NCI-H1092 (cell line): Measurements from ENCODE around the gene SIRT7.
A peak's percentile ranks its signal among the peaks of the same experiment; 100 is the strongest.

Source experiments
- DNase-seq: peaks from one replicate; lab custom pipeline; 2025; lab: John Stamatoyannopoulos, UW

Gene SIRT7

DNA sequence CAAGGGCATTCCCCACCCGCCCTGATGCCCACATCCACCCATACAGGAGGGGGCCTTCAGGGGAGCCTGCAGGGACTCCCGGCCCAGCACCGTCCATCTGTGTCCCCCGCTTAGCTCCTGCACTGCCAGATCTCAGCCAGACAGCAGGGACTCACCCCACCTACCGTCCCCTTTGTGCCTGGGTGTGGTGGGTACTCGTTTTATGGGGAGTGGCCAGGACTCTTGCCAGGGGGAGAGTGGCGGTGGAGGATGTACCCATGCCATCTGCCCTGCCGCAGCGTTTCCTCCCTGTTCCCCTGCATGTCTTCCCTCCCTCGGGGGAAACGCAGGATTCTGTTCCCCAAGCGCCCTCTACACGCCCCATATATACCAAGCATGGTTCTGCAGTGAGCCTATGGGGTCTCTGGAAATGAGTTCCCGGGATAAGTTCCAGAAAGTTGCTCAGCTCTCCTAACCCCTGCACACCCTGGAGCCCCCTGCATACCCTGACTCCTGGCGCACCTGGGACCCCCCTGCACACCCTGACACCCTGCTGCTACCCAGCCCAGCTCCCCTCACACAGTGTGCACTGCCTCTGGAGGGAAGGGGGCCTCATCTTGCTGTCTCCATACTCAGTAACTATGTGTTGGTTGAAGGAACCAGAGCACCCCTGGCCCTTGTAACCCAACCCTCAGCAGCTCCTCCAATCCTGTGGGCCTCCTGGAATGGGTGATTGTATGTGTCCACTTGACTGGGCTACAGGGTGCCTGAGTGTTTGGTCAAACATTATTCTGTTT is 13.8 kb upstream of the SIRT7 start:
- DNase-seq = no peak

DNA sequence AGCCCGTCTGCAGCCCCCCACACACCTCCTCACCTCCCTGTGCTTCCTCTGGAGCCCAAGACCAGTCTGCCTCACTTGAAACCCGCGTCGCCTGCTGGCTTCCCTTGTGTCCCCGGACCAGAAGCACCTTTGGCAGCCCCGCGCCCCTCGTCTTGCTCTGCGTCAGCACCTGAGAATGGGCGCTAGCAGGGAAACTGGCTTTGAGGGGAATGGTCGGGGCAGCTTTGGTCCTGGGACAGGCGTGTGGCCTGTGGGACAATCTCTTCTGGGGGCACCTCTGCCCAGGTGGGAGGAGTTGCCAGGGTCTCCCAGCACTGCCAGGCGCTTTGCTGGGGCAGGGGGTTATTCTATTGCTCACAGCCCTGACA is 13.2 kb upstream of the SIRT7 start:
- DNase-seq = no peak

DNA sequence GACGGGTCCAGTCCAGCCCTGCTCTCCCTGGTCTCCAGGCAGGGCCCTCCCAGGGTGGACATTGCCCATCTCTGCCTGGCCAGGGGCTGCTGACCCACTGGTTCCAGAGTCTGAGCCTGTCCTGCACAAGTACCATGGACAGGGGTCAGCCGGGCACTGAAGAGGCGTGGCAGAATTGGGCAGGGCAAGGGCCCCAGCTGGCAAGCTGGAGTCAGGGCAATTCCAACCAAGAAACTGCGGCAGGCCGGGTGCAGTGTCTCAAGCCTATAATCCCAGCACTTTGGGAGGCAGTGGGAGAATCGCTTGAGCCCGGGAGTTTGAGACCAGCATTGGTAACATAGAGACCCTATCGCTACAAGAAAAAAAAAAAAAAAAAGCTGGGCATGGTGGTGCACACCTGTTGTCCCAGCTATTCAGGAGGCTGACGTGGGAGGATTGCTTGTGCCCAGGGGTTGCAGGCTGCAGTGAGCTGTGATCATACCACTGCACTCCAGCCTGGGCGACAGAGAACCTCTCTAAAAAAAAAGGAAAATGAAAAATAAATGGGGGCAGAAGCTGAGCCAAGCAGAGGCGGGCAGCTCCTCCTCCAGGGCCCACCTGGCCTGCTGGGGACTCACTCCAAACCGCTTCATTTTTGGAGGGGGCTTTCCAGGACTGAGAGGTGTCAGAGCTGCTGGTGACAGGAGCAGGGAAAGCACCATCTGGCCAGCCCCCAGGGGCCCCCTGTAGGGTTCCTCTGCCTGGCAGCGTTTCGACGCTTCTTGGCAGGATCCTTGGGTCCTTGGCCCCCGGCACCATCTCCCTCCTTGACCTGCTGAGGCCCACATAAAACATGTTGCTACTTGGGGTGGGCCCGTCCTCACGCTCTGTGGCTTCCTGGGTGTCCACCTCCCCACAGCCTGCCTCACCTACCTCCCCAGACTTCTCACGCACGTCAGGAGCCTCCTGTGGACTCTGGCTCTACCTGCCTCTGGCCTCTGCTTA is 12.5 kb upstream of the SIRT7 start:
- no peak for DNase-seq

DNA sequence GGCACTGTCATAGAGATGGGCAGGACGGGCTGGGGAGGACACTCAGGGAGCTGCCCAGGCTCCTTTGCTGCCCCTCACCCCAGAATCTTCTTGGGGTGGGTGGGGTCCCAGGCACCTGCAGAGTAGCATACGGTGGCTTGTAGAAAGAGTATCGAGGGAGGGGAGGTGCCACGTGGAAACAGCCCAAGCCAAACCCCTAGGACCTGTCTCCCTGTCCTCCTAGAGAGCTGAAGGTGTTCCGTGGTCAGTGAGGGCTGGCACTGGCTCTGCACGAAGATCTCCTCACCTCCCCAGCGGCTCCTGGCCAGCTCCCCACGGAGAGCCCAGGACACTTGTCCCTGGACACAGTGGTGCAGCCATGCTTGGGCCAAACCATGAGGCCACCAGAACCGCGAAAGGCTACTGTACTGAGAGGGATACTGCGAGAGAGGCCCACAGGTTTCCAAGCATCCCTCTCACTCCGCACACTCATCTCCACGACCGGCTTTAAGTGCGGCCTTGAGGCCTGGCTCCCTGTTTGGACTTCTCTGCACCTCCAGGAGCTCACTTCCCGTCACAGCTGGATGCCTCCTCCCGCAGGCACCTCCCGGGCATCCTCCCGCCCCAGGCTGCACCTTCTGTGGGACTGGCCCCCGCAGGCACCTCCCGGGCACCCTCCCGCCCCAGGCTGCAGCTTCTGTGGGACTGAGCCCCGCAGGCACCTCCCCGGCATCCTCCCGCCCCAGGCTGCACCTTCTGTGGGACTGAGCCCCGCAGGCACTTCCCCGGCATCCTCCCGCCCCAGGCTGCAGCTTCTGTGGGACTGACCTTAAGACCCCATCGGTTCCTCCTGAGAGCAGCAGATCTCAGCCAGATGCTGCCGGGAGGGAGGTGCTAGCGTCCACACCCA is 11.5 kb upstream of the SIRT7 start:
- no peak for DNase-seq

DNA sequence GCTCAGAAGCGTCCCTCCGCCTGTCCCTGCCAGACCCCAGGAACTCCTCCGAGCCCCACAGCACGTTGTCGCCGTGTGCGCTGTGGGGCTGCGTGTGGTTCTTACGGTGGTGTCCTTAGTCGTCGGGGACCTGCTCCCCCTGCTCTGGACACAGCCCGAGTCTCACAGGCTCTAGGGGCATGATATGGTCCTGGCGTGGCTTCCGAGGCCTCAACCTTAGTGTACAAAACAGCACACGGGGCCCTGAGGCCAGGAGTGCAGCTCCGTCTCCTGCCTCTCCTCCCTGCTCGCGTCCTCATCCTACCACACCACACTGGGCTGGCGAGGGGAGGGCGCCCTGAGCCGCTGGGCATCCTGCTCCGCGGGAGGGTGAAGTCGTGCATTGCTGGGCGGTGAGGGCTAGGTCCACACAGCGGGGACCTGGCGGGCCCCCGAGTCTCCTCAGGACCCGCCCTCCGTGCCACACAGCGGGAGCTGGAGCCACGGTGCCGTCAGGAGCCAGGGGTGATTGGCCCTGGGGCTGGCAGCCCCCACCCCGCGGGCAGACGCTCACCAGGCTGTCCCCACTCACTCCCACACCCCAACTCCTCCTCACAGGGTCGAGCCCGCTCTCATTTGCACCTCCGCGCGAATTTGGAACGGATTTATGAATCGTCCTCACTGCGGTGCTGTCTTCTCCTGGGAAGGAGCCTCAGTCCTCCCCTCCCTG is 10.7 kb upstream of the SIRT7 start:
- no peak for DNase-seq

DNA sequence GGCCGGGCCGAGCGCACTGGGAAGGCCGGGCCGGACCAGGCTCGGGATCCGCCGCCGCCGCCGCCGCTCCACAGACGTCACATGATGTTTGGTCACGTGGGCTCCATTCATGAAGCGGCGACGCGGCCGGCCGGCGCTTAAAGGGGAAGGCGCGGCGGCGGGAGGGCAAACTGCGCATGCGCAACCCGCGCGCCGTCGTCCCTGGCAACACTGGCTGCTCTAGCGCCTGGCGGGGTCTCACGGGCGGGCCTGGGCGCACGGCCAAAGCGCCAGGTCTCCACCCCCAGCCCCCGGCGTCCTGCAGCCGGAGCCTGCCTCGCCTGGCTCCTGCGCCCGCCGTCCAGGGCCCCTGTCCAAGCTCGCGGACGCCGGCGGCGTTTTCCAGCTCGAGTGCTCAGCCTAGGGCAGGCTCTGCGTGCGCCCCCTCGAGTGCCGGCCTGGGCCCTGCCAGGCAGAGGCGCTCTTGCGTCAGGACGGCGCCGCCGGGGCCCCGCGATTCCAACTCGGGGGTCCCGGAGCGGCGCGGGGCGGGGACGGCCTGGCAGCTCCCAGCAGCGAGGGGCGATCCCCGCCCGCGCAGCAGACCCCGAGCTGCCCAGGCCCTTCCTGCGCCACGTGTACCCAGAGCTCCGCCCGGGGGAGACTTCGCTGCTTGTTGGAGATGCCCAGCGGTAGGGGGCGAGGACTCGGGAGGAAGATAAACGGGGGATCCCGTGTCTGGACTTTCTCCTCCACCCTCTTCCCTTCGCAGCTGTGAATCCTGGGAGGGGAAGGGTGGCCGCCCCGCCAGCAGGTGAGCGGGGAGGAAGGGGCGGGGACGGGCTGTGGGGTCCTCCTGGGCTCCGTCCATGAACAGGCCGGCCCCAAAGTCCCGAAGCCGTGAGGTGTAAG is 9.9 kb upstream of the SIRT7 start, which contains the start of gene MAFG:
Gene MAFG, minus strand, starts transcription at position 83 of the 891 bp plus-strand sequence. CDS start 4,550 bp downstream, outside the sequence.
- DNase-seq = peak; percentile 95

DNA sequence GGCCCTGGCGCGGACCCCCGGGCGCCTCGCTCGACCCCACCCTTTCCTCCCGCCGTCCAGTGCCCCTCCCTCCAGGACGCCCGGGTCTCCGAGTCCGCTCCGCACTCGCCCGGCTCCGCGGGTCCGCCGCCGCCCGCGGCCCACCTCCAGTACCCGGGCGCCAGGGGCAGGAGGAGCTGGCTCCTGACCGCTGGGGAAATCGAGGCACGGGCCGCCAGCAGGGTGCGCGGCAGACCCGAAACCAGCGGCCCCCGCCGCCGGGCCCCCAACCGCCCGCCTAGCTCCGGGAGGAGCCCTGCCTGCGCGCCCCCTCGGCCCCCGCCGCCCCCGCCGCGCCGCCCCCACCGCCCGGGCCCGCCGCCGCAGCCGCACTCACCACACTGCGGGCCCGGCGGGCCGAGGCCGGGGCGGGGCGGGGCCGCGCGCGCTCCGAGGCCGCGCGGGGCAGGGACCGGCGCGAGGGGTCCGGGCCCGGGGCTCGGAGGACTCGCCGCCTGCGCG is 9.2 kb upstream of the SIRT7 start:
- DNase-seq = no peak

DNA sequence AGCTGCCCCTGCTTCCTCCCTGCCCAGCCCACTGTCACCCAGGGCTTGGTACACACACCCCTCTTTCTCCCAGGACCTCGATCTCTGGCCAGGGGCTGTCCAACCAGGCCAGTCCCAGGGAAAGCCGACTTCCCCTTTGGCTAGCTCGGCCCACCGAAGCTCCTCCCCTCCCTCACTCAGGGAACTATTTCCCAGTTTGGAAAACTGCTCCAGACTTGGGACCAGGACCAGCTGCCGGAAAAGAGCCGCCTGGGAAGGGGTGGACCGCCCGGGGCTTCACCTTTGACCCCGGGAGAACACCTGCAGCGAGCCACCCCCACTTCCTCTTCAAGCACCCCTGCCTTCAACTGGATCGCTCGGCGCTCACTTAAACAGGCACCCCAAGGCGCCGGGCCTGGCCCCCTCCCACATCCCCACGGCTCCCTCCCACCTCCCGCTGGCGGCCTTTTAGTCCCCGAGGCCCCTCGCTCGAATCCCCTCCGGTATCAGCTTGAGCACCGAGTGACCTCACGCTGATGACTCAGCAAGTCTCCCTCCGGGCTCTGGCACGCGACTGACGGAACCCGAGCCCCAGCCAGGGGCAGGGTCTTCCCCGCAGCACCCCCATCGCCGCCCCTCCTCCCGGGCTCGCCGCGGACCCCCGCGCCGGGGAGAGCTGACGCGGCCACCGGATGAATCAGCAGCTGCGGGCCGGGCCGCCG is 8.6 kb upstream of the SIRT7 start:
- peak; percentile 27 for DNase-seq

DNA sequence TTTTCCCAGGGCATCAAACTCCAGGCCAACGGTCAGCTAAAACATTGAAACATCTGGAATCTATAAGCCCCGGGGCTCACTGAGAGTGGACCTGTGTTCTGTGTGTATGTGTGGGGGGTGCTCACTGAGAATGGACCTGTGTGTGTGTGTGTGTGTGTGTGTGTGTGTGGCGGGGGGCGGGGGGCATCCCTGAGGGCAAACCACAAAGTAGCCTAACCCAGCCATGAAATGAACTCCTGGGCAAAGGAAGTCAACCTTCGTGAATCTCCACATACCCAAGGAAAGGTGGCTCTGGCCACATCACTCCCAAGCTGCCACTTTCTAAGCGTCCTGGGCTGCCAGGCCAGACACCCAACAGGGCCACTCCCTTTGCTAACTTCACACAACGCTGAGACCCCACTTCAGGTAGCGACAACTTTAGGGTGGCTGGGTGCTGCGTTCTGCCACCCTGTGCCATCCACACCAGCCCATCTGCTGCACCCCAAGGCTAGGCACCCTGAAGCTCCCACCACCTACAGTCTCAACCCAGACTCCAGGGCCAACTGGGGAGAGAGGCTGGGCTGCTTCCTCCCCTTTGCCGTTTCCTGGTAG is 8.0 kb upstream of the SIRT7 start:
- no peak for DNase-seq

DNA sequence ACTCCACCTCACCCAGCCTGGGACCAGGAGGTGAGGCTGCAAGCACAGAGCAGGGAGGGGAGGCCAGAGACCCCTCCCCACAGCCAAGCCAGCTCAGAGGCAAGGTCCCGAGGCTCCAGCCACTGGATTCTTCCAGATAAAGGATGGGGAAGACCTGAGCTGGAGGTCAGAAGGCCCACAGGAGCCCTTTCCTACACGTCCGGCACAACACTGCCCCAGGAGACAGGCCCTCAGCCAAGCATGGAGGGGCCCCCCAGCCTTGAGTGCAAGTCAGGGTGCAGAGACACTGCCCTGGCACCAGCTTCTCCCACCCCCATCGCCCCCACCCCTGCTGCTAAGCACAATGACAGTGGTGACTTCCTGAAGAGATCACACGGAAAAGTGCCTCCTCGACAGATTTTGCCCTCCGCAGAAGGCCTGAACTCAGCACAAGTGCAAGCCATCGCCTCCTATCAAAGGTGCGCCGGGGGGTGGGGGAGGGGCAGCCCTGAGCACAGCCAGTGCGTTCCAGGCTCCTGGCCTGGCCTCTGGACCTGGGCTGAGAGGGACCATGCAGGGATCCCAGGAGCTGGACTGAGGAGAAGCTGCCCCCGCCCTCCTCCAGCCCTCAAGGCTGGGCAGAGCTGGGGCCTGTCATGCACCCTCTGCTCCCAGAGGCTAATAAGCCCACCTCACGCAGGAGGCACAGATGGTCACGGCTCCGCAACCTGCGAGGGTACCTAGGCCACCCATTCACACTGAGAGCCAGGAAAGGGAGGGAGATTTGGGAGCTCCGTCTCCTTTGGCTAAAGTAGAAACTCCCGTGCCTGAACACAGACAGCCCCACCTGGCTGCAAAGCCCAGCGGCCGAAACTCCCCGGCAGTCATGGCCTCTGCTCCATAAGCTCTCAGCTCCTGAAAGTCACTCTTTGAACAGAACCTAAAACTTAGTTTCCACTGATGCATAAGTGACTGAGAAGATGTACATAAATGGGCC is 6.9 kb upstream of the SIRT7 start:
- DNase-seq = no peak

DNA sequence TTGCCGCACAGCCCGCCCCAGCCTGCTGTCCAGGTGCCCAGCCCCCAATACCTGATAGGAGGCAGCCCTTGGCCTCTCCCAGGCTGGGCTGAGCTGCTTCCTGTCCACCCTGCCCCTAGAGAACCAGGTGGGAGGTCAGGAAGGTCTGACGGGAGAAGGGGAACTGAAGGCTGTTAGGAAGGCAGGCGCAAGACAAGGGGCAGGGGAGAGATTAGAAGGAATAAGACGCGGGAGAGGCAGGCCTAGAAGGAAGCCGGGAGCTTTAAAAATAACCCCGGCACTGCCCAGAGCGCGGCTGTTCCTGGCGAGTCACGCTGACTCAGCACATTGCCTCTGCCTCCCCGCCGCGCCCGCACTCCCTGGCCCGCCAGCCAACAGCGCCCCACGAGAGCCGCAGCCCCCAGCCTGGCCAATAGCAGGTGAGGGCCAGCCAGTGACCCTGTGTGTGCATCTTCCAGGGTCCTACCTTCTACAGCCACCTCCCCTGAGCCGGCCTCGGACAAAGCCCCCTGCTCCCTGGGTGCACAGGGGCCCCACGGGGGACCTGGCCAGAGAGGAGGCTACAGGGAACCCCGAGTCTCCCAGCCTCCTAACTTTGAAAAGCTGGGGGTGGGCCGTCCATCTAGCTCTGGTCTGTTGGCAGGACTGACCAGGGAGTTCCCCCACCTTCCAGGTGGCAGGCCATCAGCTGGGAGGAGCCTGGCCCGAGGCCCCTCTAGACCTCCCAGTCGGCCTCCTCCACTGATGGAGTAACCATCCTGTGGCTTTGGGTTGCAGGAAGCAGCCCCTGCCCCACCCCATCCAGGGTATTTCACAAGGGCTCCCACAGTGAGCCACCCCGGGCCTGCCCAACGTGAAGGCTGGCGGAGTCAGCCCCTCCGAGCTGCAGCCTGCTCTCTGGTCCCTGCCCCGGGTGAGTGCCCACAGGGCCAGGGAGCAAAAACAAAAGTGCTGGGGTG is 5.6 kb upstream of the SIRT7 start:
- DNase-seq = no peak

DNA sequence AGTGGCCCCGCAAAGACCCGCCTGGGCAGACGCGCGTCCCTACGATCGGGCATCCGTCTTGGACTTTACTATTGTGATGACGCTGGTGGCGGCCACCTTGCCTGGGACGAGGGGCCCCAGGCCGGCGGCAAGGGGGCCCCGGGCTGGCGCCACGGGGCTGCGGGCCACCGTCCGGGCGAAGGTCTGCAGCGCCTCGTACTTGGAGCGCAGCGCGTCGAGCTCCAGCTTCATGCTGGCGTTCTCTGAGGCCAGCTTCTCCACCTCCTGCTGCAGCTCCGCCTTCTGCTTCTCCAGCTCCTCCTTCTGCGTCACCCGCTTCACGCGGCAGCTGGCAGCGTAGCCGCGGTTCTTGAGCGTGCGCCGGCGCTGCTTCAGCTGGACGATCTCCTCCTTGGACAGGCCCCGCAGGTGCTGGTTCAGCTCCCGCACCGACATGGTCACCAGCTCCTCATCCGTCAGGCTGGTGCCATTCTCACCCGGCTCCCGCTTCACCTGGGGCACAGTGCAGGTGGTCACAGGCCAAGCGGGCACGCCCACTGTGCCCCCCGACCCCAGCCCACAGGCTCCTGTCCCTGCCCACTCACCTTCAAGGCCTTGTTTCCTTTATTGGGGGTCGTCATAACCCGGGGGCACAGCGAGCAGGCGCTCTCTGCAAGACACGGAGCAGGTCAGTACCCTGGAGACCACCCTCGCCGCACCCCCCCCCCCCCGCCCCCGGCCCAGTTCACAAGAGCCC is 4.8 kb upstream of the SIRT7 start:
- no peak for DNase-seq

DNA sequence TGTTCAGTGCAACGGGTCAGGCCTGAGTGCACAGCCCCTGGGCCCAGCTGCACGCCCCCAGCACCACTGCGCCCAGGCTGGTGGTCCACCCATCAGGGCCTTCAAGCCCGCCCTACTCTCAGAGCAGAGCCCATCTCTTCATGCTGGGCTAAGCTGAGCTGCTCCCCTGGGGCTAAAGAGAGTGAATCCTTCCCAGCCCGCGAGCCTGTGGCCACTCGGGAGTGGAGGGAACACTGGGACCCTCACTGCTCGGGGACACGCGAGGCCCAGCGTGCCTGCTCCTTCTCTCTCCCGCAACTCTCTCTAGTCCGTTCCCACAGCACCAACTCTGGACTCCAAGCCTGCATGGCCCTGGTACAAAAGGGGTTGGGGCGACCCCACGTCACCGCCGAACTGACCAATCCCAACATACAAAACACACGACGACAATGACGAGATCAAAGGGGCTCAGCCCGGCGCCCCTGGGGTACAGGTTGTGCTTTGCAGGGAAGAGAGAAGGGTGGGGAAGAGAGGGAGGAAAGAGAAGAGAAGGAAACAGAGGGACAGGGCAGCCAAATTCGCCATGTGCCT is 4.1 kb upstream of the SIRT7 start:
- no peak for DNase-seq

DNA sequence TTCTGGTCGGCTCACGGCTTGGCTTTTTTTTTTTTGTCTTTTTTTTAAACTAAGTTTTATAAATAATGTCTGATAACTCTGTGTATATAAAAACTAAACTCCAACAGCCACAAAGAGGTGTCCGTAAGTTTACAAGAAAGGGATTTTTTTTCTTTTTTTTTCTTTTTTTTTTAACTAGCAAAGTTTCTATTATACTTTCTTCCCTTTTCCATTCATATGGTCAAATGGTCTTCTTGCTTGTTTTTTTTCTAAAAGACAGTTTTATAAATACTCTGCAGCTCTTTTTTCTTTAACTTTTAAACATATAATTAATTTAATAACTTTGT is 3.5 kb upstream of the SIRT7 start:
- DNase-seq = no peak

DNA sequence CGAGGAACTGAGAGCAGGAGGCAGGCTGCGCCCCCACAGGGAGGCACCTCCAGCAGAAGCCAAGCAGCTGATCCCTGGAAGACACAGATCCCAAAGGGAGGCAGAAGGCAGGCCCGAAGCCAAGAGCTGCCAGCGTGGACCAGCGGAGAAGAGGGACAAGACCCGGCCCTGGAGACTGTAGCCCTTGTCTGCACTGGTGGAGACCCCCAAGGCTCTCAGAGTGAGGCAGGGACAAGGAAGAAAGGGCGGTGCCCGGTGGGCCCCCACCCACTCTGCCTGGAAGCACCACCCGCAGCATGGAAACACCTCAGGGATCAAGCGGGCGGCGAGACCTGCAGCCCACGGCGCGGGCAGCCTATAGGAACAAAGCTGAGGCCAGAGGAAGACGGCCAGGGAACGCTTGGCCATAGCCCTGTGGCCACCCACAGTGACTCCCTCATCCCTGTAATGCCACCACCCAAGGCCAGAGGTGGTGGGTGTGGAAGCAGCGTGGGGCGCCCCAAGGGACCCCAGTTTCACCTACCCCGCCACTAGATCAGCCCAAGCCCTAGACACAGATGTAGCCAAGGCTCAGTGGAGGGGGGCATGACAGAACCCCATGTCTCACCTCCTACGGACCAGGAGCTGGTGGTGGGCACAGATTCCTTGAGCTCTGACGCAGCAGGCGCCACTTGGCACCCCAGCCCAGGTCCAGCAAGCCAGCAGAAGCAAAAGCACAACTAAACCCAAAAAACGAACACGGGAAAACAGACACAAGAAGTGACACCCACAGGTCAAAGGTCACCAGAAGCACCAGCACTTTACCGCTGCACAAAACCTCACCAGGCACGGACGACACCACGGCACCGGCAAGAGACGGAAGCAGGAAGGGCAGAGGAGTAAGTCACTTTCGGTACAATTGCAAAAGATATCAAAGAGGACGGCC is 2.9 kb upstream of the SIRT7 start:
- no peak for DNase-seq
